Small intestine (tissue), 7 donors: ENCODE data around the gene FBXW9. TPM values are rescaled to one million over a fixed set of nuclear protein-coding genes. Genes with fewer than 3 reads are reported as not detected.
"Not testable (repeated sequence)": the region's sequence is repeated elsewhere in the genome, so short reads cannot be mapped to it uniquely, and the experiment has no call there.

Experiments
- DNase-seq, 2 donors: peaks; one replicate each; pipeline versions ENCODE4 v3.0.0 to v3.0.0-alpha.2; 2013
- FAIRE-seq: peaks from 2 replicates; lab custom pipeline; 2012; peaks lifted over from hg19 to GRCh38; lab: Jason Lieb, UNC
- H3K27ac ChIP-seq, 3 donors: one replicate each; pipeline ENCODE4 v1.5.1; 2013; ENCODE audit warnings: low read length in 2 of 3, mild to moderate bottlenecking in 2 of 3, control low read depth in 1 of 3, inconsistent platforms in 1 of 3, low read depth in 1 of 3, moderate library complexity in 1 of 3
- H3K27me3 ChIP-seq, 3 donors: one replicate each; pipeline ENCODE4 v1.6.1; 2013; ENCODE audit warnings: low read length in 3 of 3, inconsistent platforms in 1 of 3; ENCODE audit not compliant: control insufficient read depth in 3 of 3, insufficient read depth in 3 of 3
- H3K36me3 ChIP-seq, 3 donors: one replicate each; pipeline ENCODE4 v1.6.1; 2013; ENCODE audit warnings: low read length in 3 of 3, inconsistent platforms in 1 of 3, low read depth in 1 of 3, mild to moderate bottlenecking in 1 of 3, moderate library complexity in 1 of 3; ENCODE audit not compliant: control insufficient read depth in 3 of 3, insufficient read depth in 2 of 3
- H3K4me1 ChIP-seq, 3 donors: one replicate each; pipeline ENCODE4 v1.6.1; 2013; ENCODE audit warnings: low read length in 2 of 3, inconsistent platforms in 1 of 3, low read depth in 1 of 3, mild to moderate bottlenecking in 1 of 3, moderate library complexity in 1 of 3; ENCODE audit not compliant: control insufficient read depth in 3 of 3, insufficient read depth in 2 of 3
- H3K4me3 ChIP-seq, 3 donors: one replicate each; pipeline ENCODE4 v1.5.1; 2013; ENCODE audit warnings: low read length in 3 of 3, control low read depth in 1 of 3, inconsistent platforms in 1 of 3, low read depth in 1 of 3, mild to moderate bottlenecking in 1 of 3, moderate library complexity in 1 of 3
- H3K9me3 ChIP-seq, 2 donors: one replicate each; pipeline ENCODE4 v1.6.1; 2013; ENCODE audit warnings: low read depth in 1 of 2, low read length in 1 of 2; ENCODE audit not compliant: control insufficient read depth in 2 of 2, insufficient read depth in 1 of 2
- WGBS, 3 donors: extraction: QIAGEN DNeasy Blood & Tissue Kit; methylation state at CpG; one replicate each; pipeline ENCODE4 v1.1.7; 2013; 5-methylcytosine and 5-hydroxymethylcytosine counted together
- polyA plus RNA-seq, 4 donors: library from polyadenylated mRNA; stranded (reverse) in 3 of 4; unstranded in 1 of 4; fragments of 200-250 nt in 3 of 4; fragments of 120-200 nt in 1 of 4; gene quantifications; one replicate each; pipeline versions ENCODE4 v1.2.1 to v1.2.3, GENCODE V29; 2013
- donor health status: healthy with polysubstance abuse.
- donor health status: control.
- donor health status: control.
- donor health status: Bipolar disorder and iron deficiency.
- donor health status: healthy.

Gene FBXW9
- polyA plus RNA-seq, 4 donors, result 4.5 to 11.8 (median 7.2) TPM

GRCh38 chr19:12721656-12722565, 25.5 kb upstream of the FBXW9 start:
- Histone ChIP-seq H3K4me3 (peak overlapping the region; percentile 72 to 95 (median 91)), H3K9me3 (no peaks in the 10 kb centered on the region), H3K27me3 (no peaks in the 10 kb centered on the region), H3K4me1 (peaks cover 0 to 12% (median 4%) of the 10 kb centered on the region in 3 donors), H3K27ac (peak overlapping the region; percentile 69 to 93 (median 91)), H3K36me3 (peaks cover 0 to 36% (median 9%) of the 10 kb centered on the region in 3 donors)
- DNase-seq (peak; percentile 50 to 87), FAIRE-seq (no peak)
- 1% methylated on average over 55 to 65 of the region's 65 CpGs for WGBS, 3 donors

- peaks cover 0 to 12% (median 4%) of the 10 kb centered on the region in 3 donors for H3K4me1 ChIP-seq
- no peak for FAIRE-seq
- peak overlapping the region; percentile 72 to 95 (median 91) for H3K4me3 ChIP-seq
- H3K36me3 ChIP-seq, result peaks cover 0 to 43% (median 9%) of the 10 kb centered on the region in 3 donors
- peak overlapping the region; percentile 9 to 93 (median 91) for H3K27ac ChIP-seq
- H3K27me3 ChIP-seq, result no peaks in the 10 kb centered on the region
- WGBS, 3 donors, result 1 to 9% (median 8%) methylated on average over 38 to 59 of the region's 59 CpGs
- H3K9me3 ChIP-seq, result no peaks in the 10 kb centered on the region
- peak; percentile 9 to 58 for DNase-seq
These were observed 24.6 kb upstream of the FBXW9 start for GRCh38 chr19:12720851-12721655.

- DNase-seq (no peak), FAIRE-seq (no peak)
- Histone ChIP-seq H3K27ac (peak overlapping the region in 1 of 3 donors; percentile 91), H3K27me3 (no peaks in the 10 kb centered on the region), H3K36me3 (peaks cover 0 to 50% (median 10%) of the 10 kb centered on the region in 3 donors), H3K4me1 (peaks cover 0 to 12% (median 4%) of the 10 kb centered on the region in 3 donors), H3K4me3 (peak overlapping the region in 1 of 3 donors; percentile 72), H3K9me3 (no peaks in the 10 kb centered on the region)
- 84 to 90% (median 88%) methylated on average over 10 of the region's 10 CpGs for WGBS, 3 donors
These were observed 23.9 kb upstream of the FBXW9 start for GRCh38 chr19:12720296-12720695.

- peaks cover 0 to 7% (median 4%) of the 10 kb centered on the region in 3 donors for H3K4me1 ChIP-seq
- H3K9me3 ChIP-seq, result peaks cover 0 to 5% of the 10 kb centered on the region in 2 donors
- DNase-seq (no peak), FAIRE-seq (no peak)
- H3K4me3 ChIP-seq, result no peak overlapping the region
- H3K27ac ChIP-seq, result no peak overlapping the region
- WGBS, 3 donors, result 95 to 99% (median 97%) methylated on average over 3 of the region's 3 CpGs
- H3K27me3 ChIP-seq, result no peaks in the 10 kb centered on the region
- peaks cover 8 to 91% (median 23%) of the 10 kb centered on the region in 3 donors for H3K36me3 ChIP-seq
These were observed 19.5 kb upstream of the FBXW9 start for GRCh38 chr19:12715929-12716328.

- Histone ChIP-seq H3K4me1 (peaks cover 0 to under 1% (median 0%) of the 10 kb centered on the region in 3 donors), H3K4me3 (no peak overlapping the region), H3K36me3 (peaks cover 8 to 92% (median 23%) of the 10 kb centered on the region in 3 donors), H3K27me3 (no peaks in the 10 kb centered on the region), H3K9me3 (peaks cover 0 to 5% of the 10 kb centered on the region in 2 donors), H3K27ac (no peak overlapping the region)
- 93 to 95% (median 94%) methylated on average over 14 to 15 of the region's 15 CpGs for WGBS, 3 donors
- no peak for DNase-seq
- FAIRE-seq, result no peak
These were observed 18.7 kb upstream of the FBXW9 start for GRCh38 chr19:12715102-12715501.

GRCh38 chr19:12713304-12713703, 16.9 kb upstream of the FBXW9 start:
- DNase-seq, H3K4me1 ChIP-seq, H3K9me3 ChIP-seq, H3K27me3 ChIP-seq, H3K27ac ChIP-seq, FAIRE-seq, H3K4me3 ChIP-seq: not testable (repeated sequence)
- H3K36me3 ChIP-seq, result peaks cover 8 to 96% (median 28%) of the 10 kb centered on the region in 3 donors
- WGBS, 3 donors, result 92 to 95% (median 93%) methylated on average over 9 of the region's 9 CpGs

GRCh38 chr19:12712077-12712476, 15.6 kb upstream of the FBXW9 start:
- H3K27ac ChIP-seq, H3K9me3 ChIP-seq, H3K27me3 ChIP-seq, H3K4me1 ChIP-seq, H3K4me3 ChIP-seq, DNase-seq, FAIRE-seq: not testable (repeated sequence)
- peaks cover 8 to 95% (median 29%) of the 10 kb centered on the region in 3 donors for H3K36me3 ChIP-seq
- 56 to 64% (median 57%) methylated on average over 11 to 12 of the region's 14 CpGs for WGBS, 3 donors

GRCh38 chr19:12711187-12711586, 14.8 kb upstream of the FBXW9 start:
- Histone ChIP-seq H3K36me3 (peaks cover 12 to 95% (median 29%) of the 10 kb centered on the region in 3 donors), H3K9me3 (peaks cover 0 to 5% of the 10 kb centered on the region in 2 donors), H3K4me1 (no peaks in the 10 kb centered on the region), H3K27me3 (no peaks in the 10 kb centered on the region), H3K27ac (no peak overlapping the region), H3K4me3 (no peak overlapping the region)
- FAIRE-seq, result no peak
- WGBS, 3 donors, result 94 to 97% (median 95%) methylated on average over 17 of the region's 17 CpGs
- no peak for DNase-seq
